HepG2 (cell line): ENCODE measurements around the gene UNC119B. TPM values are rescaled to one million over a fixed set of nuclear protein-coding genes. Genes with fewer than 3 reads are reported as not detected.
A peak's percentile ranks its signal among the peaks of the same experiment; 100 is the strongest.

Source experiments
- CREBL2 ChIP-seq: sonication (generic); formaldehyde crosslinking; IDR thresholded peaks from 2 replicates; pipeline ENCODE4 v1.8.1; 2023; ENCODE audit warnings: missing genetic modification reagents, mild to moderate bottlenecking, borderline replicate concordance
- CREM ChIP-seq, 2 experiments: sonication (generic) in 1 of 2; formaldehyde crosslinking in 1 of 2; IDR thresholded peaks; 2 replicates each; pipeline versions ENCODE4 v1.4.0 to v1.6.1; 2016 to 2020; ENCODE audit warnings: antibody characterized with exemption in 1 of 2, mild to moderate bottlenecking in 1 of 2, missing genetic modification reagents in 1 of 2
- CTCF ChIP-seq: sonication (generic); formaldehyde crosslinking; IDR thresholded peaks from 2 replicates; pipeline ENCODE4 v1.5.0; 2020; ENCODE audit warnings: mild to moderate bottlenecking, missing genetic modification reagents, moderate library complexity
- DPF2 ChIP-seq: sonication (generic); formaldehyde crosslinking; IDR thresholded peaks from 2 replicates; pipeline ENCODE4 v1.4.0; 2020; ENCODE audit warnings: mild to moderate bottlenecking, low read depth, missing genetic modification reagents, borderline replicate concordance
- FOXA3 ChIP-seq: IDR thresholded peaks from 2 replicates; pipeline ENCODE4 v1.6.1; 2016; ENCODE audit warnings: missing genetic modification reagents, missing compliant biosample characterization
- GTF2F1 ChIP-seq: fragments of 150-350 bp; IDR thresholded peaks from 2 replicates; pipeline ENCODE4 v1.6.1; 2014; ENCODE audit warnings: low read length
- HMG20A ChIP-seq: IDR thresholded peaks from 2 replicates; pipeline ENCODE4 v1.6.1; 2016; ENCODE audit warnings: borderline replicate concordance
- KDM1A ChIP-seq: IDR thresholded peaks from 2 replicates; pipeline ENCODE4 v1.6.1; 2016; ENCODE audit warnings: missing compliant biosample characterization
- KDM6A ChIP-seq: IDR thresholded peaks from 2 replicates; pipeline ENCODE4 v1.6.1; 2016; ENCODE audit warnings: low read depth
- KLF9 ChIP-seq: IDR thresholded peaks from 2 replicates; pipeline ENCODE4 v1.6.1; 2016; ENCODE audit warnings: low read depth
- LBX2 ChIP-seq: sonication (generic); formaldehyde crosslinking; IDR thresholded peaks from 2 replicates; pipeline ENCODE4 v1.5.0; 2020; ENCODE audit warnings: missing genetic modification reagents, mild to moderate bottlenecking, borderline replicate concordance
- NFIC ChIP-seq: IDR thresholded peaks from 2 replicates; pipeline ENCODE4 v1.6.1; 2012; ENCODE audit warnings: mild to moderate bottlenecking, low read length, inconsistent platforms
- NFRKB ChIP-seq: fragments of 450-650 bp; IDR thresholded peaks from 2 replicates; pipeline ENCODE4 v1.6.1; 2017
- NR1H2 ChIP-seq: sonication (generic); formaldehyde crosslinking; IDR thresholded peaks from 2 replicates; pipeline ENCODE4 v1.8.1; 2022; ENCODE audit warnings: low read depth, missing genetic modification reagents, borderline replicate concordance
- POLR2AphosphoS5 ChIP-seq: IDR thresholded peaks from 2 replicates; pipeline ENCODE4 v1.6.1; 2012; ENCODE audit warnings: low read depth, low read length
- RBAK ChIP-seq: sonication (generic); formaldehyde crosslinking; IDR thresholded peaks from 2 replicates; pipeline ENCODE4 v1.5.1; 2020; ENCODE audit warnings: mild to moderate bottlenecking, missing genetic modification reagents
- SMYD3 ChIP-seq: sonication (generic); formaldehyde crosslinking; IDR thresholded peaks from 2 replicates; pipeline ENCODE4 v1.8.1; 2023; ENCODE audit warnings: mild to moderate bottlenecking, missing genetic modification reagents
- SRSF4 ChIP-seq: fragments of 200-400 bp; formaldehyde crosslinking; IDR thresholded peaks from one replicate; pipeline ENCODE4 v1.6.1; 2018; ENCODE audit warnings: mild to moderate bottlenecking, low read depth, low read length, moderate library complexity; ENCODE audit not compliant: poor library complexity, severe bottlenecking
- THAP9 ChIP-seq: sonication (generic); formaldehyde crosslinking; IDR thresholded peaks from 2 replicates; pipeline ENCODE4; 2020; ENCODE audit warnings: missing genetic modification reagents, mild to moderate bottlenecking, borderline replicate concordance
- ZNF430 ChIP-seq: sonication (generic); formaldehyde crosslinking; IDR thresholded peaks from 2 replicates; pipeline ENCODE4 v1.9.0; 2021; ENCODE audit warnings: mild to moderate bottlenecking, missing genetic modification reagents
- ZNF580 ChIP-seq: IDR thresholded peaks from 2 replicates; pipeline ENCODE4 v1.6.1; 2016; ENCODE audit warnings: low read depth, borderline replicate concordance
- ZNF597 ChIP-seq: sonication (generic); formaldehyde crosslinking; IDR thresholded peaks from 2 replicates; pipeline ENCODE4 v1.5.0; 2020; ENCODE audit warnings: missing genetic modification reagents
- ZNF607 ChIP-seq: sonication (generic); formaldehyde crosslinking; IDR thresholded peaks from 2 replicates; pipeline ENCODE4 v1.5.1; 2020; ENCODE audit warnings: missing genetic modification reagents, mild to moderate bottlenecking, borderline replicate concordance
- ZNF792 ChIP-seq: IDR thresholded peaks from 2 replicates; pipeline ENCODE4 v1.6.1; 2016
- ZNF850 ChIP-seq: sonication (generic); formaldehyde crosslinking; conservative IDR thresholded peaks from 2 replicates; pipeline ENCODE4 v1.9.0; 2021; ENCODE audit warnings: mild to moderate bottlenecking, missing genetic modification reagents
- polyA plus RNA-seq, 8 experiments: library from polyadenylated mRNA; depleted of rRNA in 3 of 8; stranded (reverse) in 7 of 8; unstranded in 1 of 8; fragments of >200 nt; fragmentation: Illumina TruSeq in 4 of 8; extraction: Trizol in 4 of 8; gene quantifications; 2 replicates each; pipeline versions ENCODE4 v1.2.1 to v1.2.3, GENCODE V29; 2011 to 2016; ENCODE audit warnings: low read depth in 4 of 8, missing spikeins in 1 of 8, mixed read lengths in 1 of 8; ENCODE audit not compliant: insufficient read depth in 1 of 8
- total RNA-seq, 5 experiments: library from RNA; depleted of rRNA; stranded (reverse); fragments of >200 nt; fragmentation: Illumina TruSeq; extraction: Trizol; gene quantifications; 2 replicates each; pipeline ENCODE4 v1.2.3, GENCODE V29; 2016; ENCODE audit warnings: low read depth in 1 of 5

The UNC119B gene
- total and polyA plus RNA-seq, 2 of the 13 experiments (the other 11 are each of a cell fraction or from before 2014, with no cell fraction given), result 19.6 to 19.7 TPM

GRCh38 chr12:120692524-120693033, 17.7 kb upstream of the UNC119B start (continued):
- TF ChIP-seq CTCF (CRISPR knock-in tag), result no peak
- no peak for TF ChIP-seq NR1H2 (CRISPR knock-in tag)
- peak; percentile 69; the same call in 1 of the 2 replicates for TF ChIP-seq HMG20A (CRISPR knock-in tag)
- TF ChIP-seq KDM1A (CRISPR knock-in tag), result no peak
- TF ChIP-seq RBAK, result no peak
- no peak for TF ChIP-seq LBX2 (CRISPR knock-in tag)
- no peak for TF ChIP-seq ZNF580 (CRISPR knock-in tag)
- TF ChIP-seq CREM (IDR thresholded peaks at IDR 0.05), result peak; percentile 52; the same call in 1 of the 2 replicates
- no peak for TF ChIP-seq CREM (CRISPR knock-in tag; IDR thresholded peaks at IDR 0.05)
- no peak for TF ChIP-seq ZNF430 (CRISPR knock-in tag)
- no peak for TF ChIP-seq POLR2AphosphoS5
- TF ChIP-seq GTF2F1, result no peak
- TF ChIP-seq ZNF792, result no peak
- TF ChIP-seq SRSF4, result no peak
- no peak for TF ChIP-seq THAP9 (CRISPR knock-in tag)
- no peak for TF ChIP-seq CREBL2 (CRISPR knock-in tag)
- no peak for TF ChIP-seq DPF2 (CRISPR knock-in tag)
- TF ChIP-seq KLF9 (CRISPR knock-in tag), result no peak
- no peak for TF ChIP-seq NFRKB
- no peak for TF ChIP-seq ZNF850 (CRISPR knock-in tag)
- no peak for TF ChIP-seq SMYD3 (CRISPR knock-in tag)
- TF ChIP-seq FOXA3 (CRISPR knock-in tag), result peak; percentile 75
- peak; percentile 33; the same call in 1 of the 2 replicates for TF ChIP-seq KDM6A
- no peak for TF ChIP-seq ZNF607 (CRISPR knock-in tag)
- no peak for TF ChIP-seq ZNF597
- TF ChIP-seq NFIC, result no peak
